ENCODE data around the gene RIPPLY3.
A peak's percentile ranks its signal among the peaks of the same experiment; 100 is the strongest.

Gene RIPPLY3

GRCh38 chr21:37006486-37007291 is at the start of gene RIPPLY3:
Gene RIPPLY3 (plus strand): TSS chr21:37006702. CDS start chr21:37006773, 71 bp downstream.
- peak; percentile 65 for DNase-seq (ENCODE audit: low spot score)
- no peak for TF ChIP-seq CTCF (IDR thresholded peaks at IDR 0.05; ENCODE audit: extremely low read depth, missing control alignments)

- TF ChIP-seq CTCF (IDR thresholded peaks at IDR 0.05; ENCODE audit: extremely low read depth, missing control alignments), result no peak
- no peak for DNase-seq (ENCODE audit: low spot score)
These were observed 47.3 kb upstream of the RIPPLY3 start for GRCh38 chr21:36959020-36959835.

- no peak for TF ChIP-seq CTCF (IDR thresholded peaks at IDR 0.05; ENCODE audit: extremely low read depth, missing control alignments)
- no peak for DNase-seq (ENCODE audit: low spot score)
These were observed 45.7 kb upstream of the RIPPLY3 start for GRCh38 chr21:36960676-36961284.

- DNase-seq (ENCODE audit: low spot score), result no peak
- TF ChIP-seq CTCF (IDR thresholded peaks at IDR 0.05; ENCODE audit: extremely low read depth, missing control alignments), result no peak
These were observed 44.3 kb upstream of the RIPPLY3 start for GRCh38 chr21:36962098-36962780.

- TF ChIP-seq CTCF (IDR thresholded peaks at IDR 0.05; ENCODE audit: extremely low read depth, missing control alignments), result no peak
- DNase-seq (ENCODE audit: low spot score), result no peak
These were observed 42.1 kb upstream of the RIPPLY3 start for GRCh38 chr21:36964398-36964797.

GRCh38 chr21:36964827-36965719 is 41.4 kb upstream of the RIPPLY3 start:
- TF ChIP-seq CTCF (IDR thresholded peaks at IDR 0.05; ENCODE audit: extremely low read depth, missing control alignments), result no peak
- no peak for DNase-seq (ENCODE audit: low spot score)
